ENCODE results near the gene BRD4.

Gene BRD4

DNA sequence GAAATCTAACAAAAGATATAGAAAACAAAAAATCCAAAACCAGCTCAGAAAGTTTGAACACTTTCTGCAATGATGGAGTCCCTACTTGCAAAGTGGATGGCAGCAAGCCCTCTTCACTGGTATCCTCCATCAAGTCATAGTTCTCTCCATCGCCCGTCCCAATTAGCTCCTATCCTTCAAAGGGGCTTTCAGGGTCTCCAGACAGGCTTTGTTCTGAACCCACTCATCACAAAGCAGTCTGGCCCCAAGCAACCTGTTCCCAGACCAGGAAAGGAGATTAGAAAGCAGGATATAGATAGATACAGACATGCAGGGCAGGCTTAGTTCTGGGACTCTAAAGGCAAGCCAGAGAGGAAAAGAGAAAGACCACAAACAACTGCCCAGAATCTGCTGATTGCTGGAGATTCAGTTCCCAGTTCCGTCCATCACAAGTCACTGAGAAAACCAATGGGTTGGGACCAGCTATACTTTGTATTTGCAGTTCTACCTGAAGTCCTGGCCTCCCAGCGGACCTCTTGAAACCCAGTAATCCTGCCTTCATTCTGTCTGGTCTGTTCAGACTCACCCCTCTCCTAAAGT lies 52.9 kb downstream of the BRD4 start:
- TF ChIP-seq, protein P1, sequence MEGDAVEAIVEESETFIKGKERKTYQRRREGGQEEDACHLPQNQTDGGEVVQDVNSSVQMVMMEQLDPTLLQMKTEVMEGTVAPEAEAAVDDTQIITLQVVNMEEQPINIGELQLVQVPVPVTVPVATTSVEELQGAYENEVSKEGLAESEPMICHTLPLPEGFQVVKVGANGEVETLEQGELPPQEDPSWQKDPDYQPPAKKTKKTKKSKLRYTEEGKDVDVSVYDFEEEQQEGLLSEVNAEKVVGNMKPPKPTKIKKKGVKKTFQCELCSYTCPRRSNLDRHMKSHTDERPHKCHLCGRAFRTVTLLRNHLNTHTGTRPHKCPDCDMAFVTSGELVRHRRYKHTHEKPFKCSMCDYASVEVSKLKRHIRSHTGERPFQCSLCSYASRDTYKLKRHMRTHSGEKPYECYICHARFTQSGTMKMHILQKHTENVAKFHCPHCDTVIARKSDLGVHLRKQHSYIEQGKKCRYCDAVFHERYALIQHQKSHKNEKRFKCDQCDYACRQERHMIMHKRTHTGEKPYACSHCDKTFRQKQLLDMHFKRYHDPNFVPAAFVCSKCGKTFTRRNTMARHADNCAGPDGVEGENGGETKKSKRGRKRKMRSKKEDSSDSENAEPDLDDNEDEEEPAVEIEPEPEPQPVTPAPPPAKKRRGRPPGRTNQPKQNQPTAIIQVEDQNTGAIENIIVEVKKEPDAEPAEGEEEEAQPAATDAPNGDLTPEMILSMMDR (IDR thresholded peaks at IDR 0.05; ENCODE audit: low read depth, low read length) = no peak
- Histone ChIP-seq H3K9me3 (ENCODE audit: severe bottlenecking) (no peaks in the 10 kb centered on the region), H3K36me3 (peaks cover 5% of the 10 kb centered on the region; the same call in 1 of the 2 replicates), H3K4me3 (ENCODE audit: low read depth, low read length) (peak overlapping the region; percentile 20), H3K27me3 (ENCODE audit: insufficient read depth, low read depth, severe bottlenecking) (no peaks in the 10 kb centered on the region), H3K27ac (peak overlapping the region; percentile 94)
- peak; percentile 71 for DNase-seq

DNA sequence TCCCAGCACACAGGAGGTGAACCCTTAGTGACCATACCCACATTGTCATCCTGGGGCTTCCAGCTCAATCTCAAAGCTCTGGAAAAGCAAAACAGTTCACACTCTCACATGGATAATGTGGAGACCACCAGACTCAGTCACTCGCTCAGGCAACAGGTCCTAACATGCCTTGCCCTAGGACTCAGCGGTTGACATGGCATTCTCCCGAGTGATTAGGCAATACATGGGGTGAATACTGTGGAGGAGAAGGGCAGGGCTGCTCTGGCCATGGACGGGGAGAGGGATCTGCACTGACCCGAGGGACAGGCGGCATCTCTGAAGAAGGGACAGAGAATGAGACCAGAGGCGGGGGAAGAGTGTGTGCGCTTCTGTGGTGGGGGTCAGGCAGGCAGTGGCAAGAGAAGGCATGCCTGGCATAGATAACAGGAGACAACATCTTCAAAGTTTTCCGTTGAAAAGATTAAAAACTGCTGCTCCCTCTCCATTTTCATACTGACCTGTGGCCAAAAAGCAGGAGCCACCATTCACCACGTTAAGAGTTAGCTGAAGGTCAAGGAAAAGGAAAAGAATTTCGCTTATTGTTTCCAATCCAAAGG lies 55.6 kb downstream of the BRD4 start:
- no peaks in the 10 kb centered on the region for H3K27me3 ChIP-seq (ENCODE audit: insufficient read depth, low read depth, severe bottlenecking)
- peaks cover 22% of the 10 kb centered on the region for H3K36me3 ChIP-seq
- TF ChIP-seq, protein P1 (IDR thresholded peaks at IDR 0.05; ENCODE audit: low read depth, low read length) = no peak
- H3K4me3 ChIP-seq (ENCODE audit: low read depth, low read length) = no peak overlapping the region
- peak overlapping the region; percentile 60 for H3K27ac ChIP-seq
- no peaks in the 10 kb centered on the region for H3K9me3 ChIP-seq (ENCODE audit: severe bottlenecking)
- no peak for DNase-seq

DNA sequence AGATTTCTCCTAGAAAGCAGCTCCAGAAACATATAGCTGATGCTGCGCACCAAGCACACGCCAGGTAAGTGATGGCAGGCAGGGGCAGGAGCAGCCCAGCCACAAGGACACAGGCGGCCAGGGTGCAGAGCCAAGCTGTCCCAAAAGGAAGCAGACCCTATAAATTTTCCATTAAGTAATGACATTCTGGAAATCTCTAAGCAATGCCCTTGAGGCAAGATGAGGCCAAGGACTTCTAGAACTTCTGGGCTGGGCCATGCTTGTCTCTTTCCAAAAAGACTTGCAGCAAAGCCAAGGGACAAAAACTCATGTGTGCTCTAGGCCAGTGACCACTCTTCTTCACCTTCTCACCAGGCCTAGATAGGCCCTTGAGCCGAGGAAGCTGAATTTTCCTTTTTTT lies 57.9 kb downstream of the BRD4 start:
- Histone ChIP-seq H3K36me3 (peaks cover 42% of the 10 kb centered on the region), H3K4me3 (ENCODE audit: low read depth, low read length) (no peak overlapping the region), H3K9me3 (ENCODE audit: severe bottlenecking) (no peaks in the 10 kb centered on the region), H3K27ac (no peak overlapping the region), H3K27me3 (ENCODE audit: insufficient read depth, low read depth, severe bottlenecking) (no peaks in the 10 kb centered on the region)
- no peak for DNase-seq
- TF ChIP-seq, protein P1 (IDR thresholded peaks at IDR 0.05; ENCODE audit: low read depth, low read length) = no peak

DNA sequence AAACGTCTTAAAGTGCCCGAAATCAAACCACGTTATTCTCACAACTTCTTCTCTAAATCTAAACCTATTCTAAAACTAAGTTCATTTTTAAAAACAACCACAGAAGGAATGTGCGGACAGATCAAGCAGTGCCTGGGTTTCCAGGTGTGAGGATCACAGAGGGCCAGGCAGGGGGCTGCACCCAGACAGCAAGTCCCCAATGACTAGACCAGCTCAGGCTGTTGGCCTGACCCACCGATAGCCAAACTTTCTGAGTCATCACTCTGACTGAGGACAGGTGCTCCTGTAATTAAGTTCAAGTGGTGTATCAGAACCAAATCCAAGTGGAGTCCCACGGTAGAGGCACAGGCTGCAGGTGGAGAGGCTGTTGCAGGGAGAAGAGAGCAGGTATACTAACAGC lies 62.5 kb downstream of the BRD4 start:
- TF ChIP-seq, protein P1 (IDR thresholded peaks at IDR 0.05; ENCODE audit: low read depth, low read length) = no peak

DNA sequence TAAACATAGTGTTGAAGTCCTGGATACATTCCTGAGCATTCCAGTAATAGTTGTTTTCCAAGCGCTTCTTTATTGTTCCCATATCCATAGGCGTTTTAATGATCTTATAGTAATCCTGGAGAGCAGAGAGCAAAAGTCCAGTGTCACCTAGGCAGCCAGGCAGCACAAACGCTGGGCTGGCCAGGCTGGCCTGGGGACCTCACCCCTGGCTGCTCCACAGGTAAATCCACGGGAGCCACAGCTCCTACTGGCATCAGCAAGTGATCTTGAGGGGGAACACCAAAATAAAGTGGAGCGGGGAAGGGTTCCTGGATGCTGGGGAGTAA lies 63.4 kb downstream of the BRD4 start:
- DNase-seq = no peak
- TF ChIP-seq, protein P1 (IDR thresholded peaks at IDR 0.05; ENCODE audit: low read depth, low read length) = no peak
- no peaks in the 10 kb centered on the region for H3K9me3 ChIP-seq (ENCODE audit: severe bottlenecking)
- no peaks in the 10 kb centered on the region for H3K27me3 ChIP-seq (ENCODE audit: insufficient read depth, low read depth, severe bottlenecking)
- H3K4me3 ChIP-seq (ENCODE audit: low read depth, low read length) = no peak overlapping the region
- H3K27ac ChIP-seq = no peak overlapping the region
- peaks cover 91% of the 10 kb centered on the region for H3K36me3 ChIP-seq

More for the DNA sequence above, 62.5 kb downstream of the BRD4 start:
- no peak overlapping the region for H3K4me3 ChIP-seq (ENCODE audit: low read depth, low read length)
- H3K27me3 ChIP-seq (ENCODE audit: insufficient read depth, low read depth, severe bottlenecking) = no peaks in the 10 kb centered on the region
- no peaks in the 10 kb centered on the region for H3K9me3 ChIP-seq (ENCODE audit: severe bottlenecking)
- no peak for DNase-seq
- H3K36me3 ChIP-seq = peaks cover 82% of the 10 kb centered on the region
- H3K27ac ChIP-seq = no peak overlapping the region

Data from WERI-Rb-1 (cell line).